Measurements from ENCODE around the gene ARFGEF3. TPM values are rescaled to one million over a fixed set of nuclear protein-coding genes. Genes with fewer than 3 reads are reported as not detected.

Gene ARFGEF3
- total and polyA plus RNA-seq, 2 experiments from 2014 or later: 5.8 to 24.6 TPM

- Mint-ChIP-seq H3K27ac (no peak overlapping the region), H3K9me3 (peaks cover 5% of the 10 kb centered on the region; the same call in 1 of the 3 replicates), H3K4me1 (peaks cover 18% of the 10 kb centered on the region), H3K36me3 (ENCODE audit: low read depth) (peaks cover 5% of the 10 kb centered on the region; the same call in 2 of the 3 replicates), H3K4me3 (no peak overlapping the region), H3K27me3 (ENCODE audit: insufficient read depth, low read depth, poor library complexity) (peaks cover 2% of the 10 kb centered on the region)
- Histone ChIP-seq H3K9me2 (ENCODE audit: insufficient read depth) (no peaks in the 10 kb centered on the region), H3K4me3 (no peak overlapping the region), H3K4me2 (no peak overlapping the region), H4K20me1 (replicated peaks; ENCODE audit: insufficient read depth) (no peaks in the 10 kb centered on the region), H3K79me2 (replicated peaks; ENCODE audit: insufficient read depth) (no peaks in the 10 kb centered on the region), H3K27ac (ENCODE audit: low read depth) (no peak overlapping the region), H3K4me1 (ENCODE audit: insufficient read depth) (no peaks in the 10 kb centered on the region), H3K27me3 (ENCODE audit: insufficient read depth) (no peaks in the 10 kb centered on the region), H2AFZ (no peak overlapping the region), H3K36me3 (ENCODE audit: insufficient read depth) (no peaks in the 10 kb centered on the region), H3F3A (replicated peaks; ENCODE audit: low read depth) (no peaks in the 10 kb centered on the region)
- ATAC-seq (no peak), DNase-seq (ENCODE audit: low spot score) (no peak)
- no peak for TF ChIP-seq ZNF331 (CRISPR knock-in tag; IDR thresholded peaks at IDR 0.05; ENCODE audit: low read depth)
- TF ChIP-seq ZNF114 (CRISPR knock-in tag; IDR thresholded peaks at IDR 0.05): no peak
- no peak for TF ChIP-seq POLR2AphosphoS5 (IDR thresholded peaks at IDR 0.05; ENCODE audit: low read depth)
- TF ChIP-seq CREB1 (CRISPR knock-in tag; IDR thresholded peaks at IDR 0.05; ENCODE audit: low read depth): no peak
- TF ChIP-seq NANOG (IDR thresholded peaks at IDR 0.05; ENCODE audit: borderline replicate concordance): no peak
- TF ChIP-seq, protein P1, sequence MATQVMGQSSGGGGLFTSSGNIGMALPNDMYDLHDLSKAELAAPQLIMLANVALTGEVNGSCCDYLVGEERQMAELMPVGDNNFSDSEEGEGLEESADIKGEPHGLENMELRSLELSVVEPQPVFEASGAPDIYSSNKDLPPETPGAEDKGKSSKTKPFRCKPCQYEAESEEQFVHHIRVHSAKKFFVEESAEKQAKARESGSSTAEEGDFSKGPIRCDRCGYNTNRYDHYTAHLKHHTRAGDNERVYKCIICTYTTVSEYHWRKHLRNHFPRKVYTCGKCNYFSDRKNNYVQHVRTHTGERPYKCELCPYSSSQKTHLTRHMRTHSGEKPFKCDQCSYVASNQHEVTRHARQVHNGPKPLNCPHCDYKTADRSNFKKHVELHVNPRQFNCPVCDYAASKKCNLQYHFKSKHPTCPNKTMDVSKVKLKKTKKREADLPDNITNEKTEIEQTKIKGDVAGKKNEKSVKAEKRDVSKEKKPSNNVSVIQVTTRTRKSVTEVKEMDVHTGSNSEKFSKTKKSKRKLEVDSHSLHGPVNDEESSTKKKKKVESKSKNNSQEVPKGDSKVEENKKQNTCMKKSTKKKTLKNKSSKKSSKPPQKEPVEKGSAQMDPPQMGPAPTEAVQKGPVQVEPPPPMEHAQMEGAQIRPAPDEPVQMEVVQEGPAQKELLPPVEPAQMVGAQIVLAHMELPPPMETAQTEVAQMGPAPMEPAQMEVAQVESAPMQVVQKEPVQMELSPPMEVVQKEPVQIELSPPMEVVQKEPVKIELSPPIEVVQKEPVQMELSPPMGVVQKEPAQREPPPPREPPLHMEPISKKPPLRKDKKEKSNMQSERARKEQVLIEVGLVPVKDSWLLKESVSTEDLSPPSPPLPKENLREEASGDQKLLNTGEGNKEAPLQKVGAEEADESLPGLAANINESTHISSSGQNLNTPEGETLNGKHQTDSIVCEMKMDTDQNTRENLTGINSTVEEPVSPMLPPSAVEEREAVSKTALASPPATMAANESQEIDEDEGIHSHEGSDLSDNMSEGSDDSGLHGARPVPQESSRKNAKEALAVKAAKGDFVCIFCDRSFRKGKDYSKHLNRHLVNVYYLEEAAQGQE (IDR thresholded peaks at IDR 0.05; ENCODE audit: unreplicated experiment): no peak
- TF ChIP-seq EZH2 (IDR thresholded peaks at IDR 0.05; ENCODE audit: low read depth, unreplicated experiment): no peak
- TF ChIP-seq, protein P2, sequence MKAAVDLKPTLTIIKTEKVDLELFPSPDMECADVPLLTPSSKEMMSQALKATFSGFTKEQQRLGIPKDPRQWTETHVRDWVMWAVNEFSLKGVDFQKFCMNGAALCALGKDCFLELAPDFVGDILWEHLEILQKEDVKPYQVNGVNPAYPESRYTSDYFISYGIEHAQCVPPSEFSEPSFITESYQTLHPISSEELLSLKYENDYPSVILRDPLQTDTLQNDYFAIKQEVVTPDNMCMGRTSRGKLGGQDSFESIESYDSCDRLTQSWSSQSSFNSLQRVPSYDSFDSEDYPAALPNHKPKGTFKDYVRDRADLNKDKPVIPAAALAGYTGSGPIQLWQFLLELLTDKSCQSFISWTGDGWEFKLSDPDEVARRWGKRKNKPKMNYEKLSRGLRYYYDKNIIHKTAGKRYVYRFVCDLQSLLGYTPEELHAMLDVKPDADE (IDR thresholded peaks at IDR 0.05): no peak
- no peak for TF ChIP-seq STAT1 (IDR thresholded peaks at IDR 0.05; ENCODE audit: unreplicated experiment)
- TF ChIP-seq, protein P3, sequence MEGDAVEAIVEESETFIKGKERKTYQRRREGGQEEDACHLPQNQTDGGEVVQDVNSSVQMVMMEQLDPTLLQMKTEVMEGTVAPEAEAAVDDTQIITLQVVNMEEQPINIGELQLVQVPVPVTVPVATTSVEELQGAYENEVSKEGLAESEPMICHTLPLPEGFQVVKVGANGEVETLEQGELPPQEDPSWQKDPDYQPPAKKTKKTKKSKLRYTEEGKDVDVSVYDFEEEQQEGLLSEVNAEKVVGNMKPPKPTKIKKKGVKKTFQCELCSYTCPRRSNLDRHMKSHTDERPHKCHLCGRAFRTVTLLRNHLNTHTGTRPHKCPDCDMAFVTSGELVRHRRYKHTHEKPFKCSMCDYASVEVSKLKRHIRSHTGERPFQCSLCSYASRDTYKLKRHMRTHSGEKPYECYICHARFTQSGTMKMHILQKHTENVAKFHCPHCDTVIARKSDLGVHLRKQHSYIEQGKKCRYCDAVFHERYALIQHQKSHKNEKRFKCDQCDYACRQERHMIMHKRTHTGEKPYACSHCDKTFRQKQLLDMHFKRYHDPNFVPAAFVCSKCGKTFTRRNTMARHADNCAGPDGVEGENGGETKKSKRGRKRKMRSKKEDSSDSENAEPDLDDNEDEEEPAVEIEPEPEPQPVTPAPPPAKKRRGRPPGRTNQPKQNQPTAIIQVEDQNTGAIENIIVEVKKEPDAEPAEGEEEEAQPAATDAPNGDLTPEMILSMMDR (conservative IDR thresholded peaks at IDR 0.05; ENCODE audit: low read depth in 2 of 2): no peak
- TF ChIP-seq JUNB (IDR thresholded peaks at IDR 0.05; ENCODE audit: unreplicated experiment): no peak
- TF ChIP-seq, protein P4, sequence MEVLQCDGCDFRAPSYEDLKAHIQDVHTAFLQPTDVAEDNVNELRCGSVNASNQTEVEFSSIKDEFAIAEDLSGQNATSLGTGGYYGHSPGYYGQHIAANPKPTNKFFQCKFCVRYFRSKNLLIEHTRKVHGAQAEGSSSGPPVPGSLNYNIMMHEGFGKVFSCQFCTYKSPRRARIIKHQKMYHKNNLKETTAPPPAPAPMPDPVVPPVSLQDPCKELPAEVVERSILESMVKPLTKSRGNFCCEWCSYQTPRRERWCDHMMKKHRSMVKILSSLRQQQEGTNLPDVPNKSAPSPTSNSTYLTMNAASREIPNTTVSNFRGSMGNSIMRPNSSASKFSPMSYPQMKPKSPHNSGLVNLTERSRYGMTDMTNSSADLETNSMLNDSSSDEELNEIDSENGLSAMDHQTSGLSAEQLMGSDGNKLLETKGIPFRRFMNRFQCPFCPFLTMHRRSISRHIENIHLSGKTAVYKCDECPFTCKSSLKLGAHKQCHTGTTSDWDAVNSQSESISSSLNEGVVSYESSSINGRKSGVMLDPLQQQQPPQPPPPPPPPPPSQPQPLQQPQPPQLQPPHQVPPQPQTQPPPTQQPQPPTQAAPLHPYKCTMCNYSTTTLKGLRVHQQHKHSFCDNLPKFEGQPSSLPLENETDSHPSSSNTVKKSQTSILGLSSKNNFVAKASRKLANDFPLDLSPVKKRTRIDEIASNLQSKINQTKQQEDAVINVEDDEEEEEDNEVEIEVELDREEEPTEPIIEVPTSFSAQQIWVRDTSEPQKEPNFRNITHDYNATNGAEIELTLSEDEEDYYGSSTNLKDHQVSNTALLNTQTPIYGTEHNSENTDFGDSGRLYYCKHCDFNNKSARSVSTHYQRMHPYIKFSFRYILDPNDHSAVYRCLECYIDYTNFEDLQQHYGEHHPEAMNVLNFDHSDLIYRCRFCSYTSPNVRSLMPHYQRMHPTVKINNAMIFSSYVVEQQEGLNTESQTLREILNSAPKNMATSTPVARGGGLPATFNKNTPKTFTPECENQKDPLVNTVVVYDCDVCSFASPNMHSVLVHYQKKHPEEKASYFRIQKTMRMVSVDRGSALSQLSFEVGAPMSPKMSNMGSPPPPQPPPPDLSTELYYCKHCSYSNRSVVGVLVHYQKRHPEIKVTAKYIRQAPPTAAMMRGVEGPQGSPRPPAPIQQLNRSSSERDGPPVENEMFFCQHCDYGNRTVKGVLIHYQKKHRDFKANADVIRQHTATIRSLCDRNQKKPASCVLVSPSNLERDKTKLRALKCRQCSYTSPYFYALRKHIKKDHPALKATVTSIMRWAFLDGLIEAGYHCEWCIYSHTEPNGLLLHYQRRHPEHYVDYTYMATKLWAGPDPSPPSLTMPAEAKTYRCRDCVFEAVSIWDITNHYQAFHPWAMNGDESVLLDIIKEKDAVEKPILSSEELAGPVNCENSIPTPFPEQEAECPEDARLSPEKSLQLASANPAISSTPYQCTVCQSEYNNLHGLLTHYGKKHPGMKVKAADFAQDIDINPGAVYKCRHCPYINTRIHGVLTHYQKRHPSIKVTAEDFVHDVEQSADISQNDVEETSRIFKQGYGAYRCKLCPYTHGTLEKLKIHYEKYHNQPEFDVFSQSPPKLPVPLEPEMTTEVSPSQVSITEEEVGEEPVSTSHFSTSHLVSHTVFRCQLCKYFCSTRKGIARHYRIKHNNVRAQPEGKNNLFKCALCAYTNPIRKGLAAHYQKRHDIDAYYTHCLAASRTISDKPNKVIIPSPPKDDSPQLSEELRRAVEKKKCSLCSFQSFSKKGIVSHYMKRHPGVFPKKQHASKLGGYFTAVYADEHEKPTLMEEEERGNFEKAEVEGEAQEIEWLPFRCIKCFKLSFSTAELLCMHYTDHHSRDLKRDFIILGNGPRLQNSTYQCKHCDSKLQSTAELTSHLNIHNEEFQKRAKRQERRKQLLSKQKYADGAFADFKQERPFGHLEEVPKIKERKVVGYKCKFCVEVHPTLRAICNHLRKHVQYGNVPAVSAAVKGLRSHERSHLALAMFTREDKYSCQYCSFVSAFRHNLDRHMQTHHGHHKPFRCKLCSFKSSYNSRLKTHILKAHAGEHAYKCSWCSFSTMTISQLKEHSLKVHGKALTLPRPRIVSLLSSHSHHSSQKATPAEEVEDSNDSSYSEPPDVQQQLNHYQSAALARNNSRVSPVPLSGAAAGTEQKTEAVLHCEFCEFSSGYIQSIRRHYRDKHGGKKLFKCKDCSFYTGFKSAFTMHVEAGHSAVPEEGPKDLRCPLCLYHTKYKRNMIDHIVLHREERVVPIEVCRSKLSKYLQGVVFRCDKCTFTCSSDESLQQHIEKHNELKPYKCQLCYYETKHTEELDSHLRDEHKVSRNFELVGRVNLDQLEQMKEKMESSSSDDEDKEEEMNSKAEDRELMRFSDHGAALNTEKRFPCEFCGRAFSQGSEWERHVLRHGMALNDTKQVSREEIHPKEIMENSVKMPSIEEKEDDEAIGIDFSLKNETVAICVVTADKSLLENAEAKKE (CRISPR knock-in tag; IDR thresholded peaks at IDR 0.05): no peak
- TF ChIP-seq EZH2phosphoT487 (IDR thresholded peaks at IDR 0.05; ENCODE audit: unreplicated experiment): no peak
Observed at GRCh38 chr6:138205437-138206094, 43.8 kb downstream of the ARFGEF3 start.
